SW480 (cell line): Measurements from ENCODE around the gene ZNF330.

Experiments used
- DNase-seq: peaks from one replicate; pipeline ENCODE4 v3.0.0-alpha.2; 2016; ENCODE audit warnings: low spot score

ZNF330 gene

GRCh38 chr4:141233673-141234072, 13.0 kb downstream of the ZNF330 start:
- DNase-seq = no peak

- no peak for DNase-seq
Observed at GRCh38 chr4:141238186-141238585, 17.5 kb downstream of the ZNF330 start.

GRCh38 chr4:141240259-141240658, 19.6 kb downstream of the ZNF330 start:
- DNase-seq = no peak

GRCh38 chr4:141240671-141241070, 20.0 kb downstream of the ZNF330 start:
- no peak for DNase-seq

- no peak for DNase-seq
Observed at GRCh38 chr4:141241986-141242385, 21.3 kb downstream of the ZNF330 start.

GRCh38 chr4:141244419-141244818, 23.7 kb downstream of the ZNF330 start:
- DNase-seq = no peak

GRCh38 chr4:141246243-141246642, 25.5 kb downstream of the ZNF330 start:
- DNase-seq = no peak

- no peak for DNase-seq
Observed at GRCh38 chr4:141246683-141247429, 26.2 kb downstream of the ZNF330 start.

GRCh38 chr4:141247430-141247780, 26.7 kb downstream of the ZNF330 start:
- DNase-seq = no peak

GRCh38 chr4:141248029-141248428, 27.3 kb downstream of the ZNF330 start:
- no peak for DNase-seq

- no peak for DNase-seq
Observed at GRCh38 chr4:141248486-141248885, 27.8 kb downstream of the ZNF330 start.

- no peak for DNase-seq
Observed at GRCh38 chr4:141254326-141254725, 33.6 kb downstream of the ZNF330 start.

- DNase-seq = no peak
Observed at GRCh38 chr4:141255016-141255415, 34.3 kb downstream of the ZNF330 start.

GRCh38 chr4:141258558-141258957, 37.9 kb downstream of the ZNF330 start:
- DNase-seq = no peak

- no peak for DNase-seq
Observed at GRCh38 chr4:141275834-141276233, 55.1 kb downstream of the ZNF330 start.

- no peak for DNase-seq
Observed at GRCh38 chr4:141283152-141283551, 62.5 kb downstream of the ZNF330 start.

- DNase-seq = no peak
Observed at GRCh38 chr4:141283563-141283962, 62.9 kb downstream of the ZNF330 start.
